ENCODE results near the gene OR52B2.

GRCh38 chr11:6194065-6194581 lies 24.0 kb upstream of the OR52B2 start:
- TF ChIP-seq CTCF (IDR thresholded peaks at IDR 0.05 in 4 of 5, conservative IDR thresholded peaks at IDR 0.05 in 1 of 5) (no peak), POLR2A (IDR thresholded peaks at IDR 0.05) (no peak)
